K562 (cell line): ENCODE measurements around the gene NAT9. TPM values are rescaled to one million over a fixed set of nuclear protein-coding genes. Genes with fewer than 3 reads are reported as not detected.

ENCODE experiments used
- CBX2 ChIP-seq: fragments of 200-600 bp; sonication (generic); IDR thresholded peaks from one replicate; pipeline ENCODE4 v1.6.1; 2012; ENCODE audit warnings: mild to moderate bottlenecking, low read length, inconsistent platforms; ENCODE audit not compliant: insufficient read depth, poor library complexity, severe bottlenecking
- CXXC5 ChIP-seq: fragments of 250-450 bp; sonication (Bioruptor Pico); IDR thresholded peaks from 2 replicates; pipeline ENCODE4 v1.8.0; 2022; ENCODE audit warnings: inconsistent platforms, mild to moderate bottlenecking, moderate library complexity
- DMBX1 ChIP-seq: fragments of 250-450 bp; sonication (Bioruptor Pico); IDR thresholded peaks from 2 replicates; pipeline ENCODE4 v1.8.0; 2022; ENCODE audit warnings: inconsistent platforms, mild to moderate bottlenecking, moderate library complexity, borderline replicate concordance
- ETV6 ChIP-seq, 3 experiments: fragments of 150-350 bp in 1 of 3; sonication (generic) in 1 of 3; formaldehyde crosslinking in 1 of 3; IDR thresholded peaks; 2 replicates each; pipeline versions ENCODE4 v1.6.1 to v1.8.0; 2014 to 2022; ENCODE audit warnings: borderline replicate concordance in 2 of 3, low read depth in 2 of 3, antibody characterized with exemption in 1 of 3, low read length in 1 of 3, mild to moderate bottlenecking in 1 of 3, missing genetic modification reagents in 1 of 3
- MAZ ChIP-seq, 2 experiments: fragments of 450-650 bp in 1 of 2; sonication (generic) in 1 of 2; formaldehyde crosslinking; IDR thresholded peaks in 1 of 2; conservative IDR thresholded peaks in 1 of 2; 2 replicates each; pipeline versions ENCODE4 v1.4.0 to v1.5.0; 2020; ENCODE audit warnings: mild to moderate bottlenecking in 1 of 2, missing genetic modification reagents in 1 of 2
- RAD21 ChIP-seq, 2 experiments: fragments of 250-450 bp in 1 of 2; fragments of 450-650 bp in 1 of 2; sonication (Bioruptor Pico) in 1 of 2; formaldehyde crosslinking in 1 of 2; IDR thresholded peaks in 1 of 2; conservative IDR thresholded peaks in 1 of 2; 2 replicates each; pipeline versions ENCODE4 v1.4.0 to v1.8.0; 2020 to 2022; ENCODE audit warnings: mild to moderate bottlenecking in 2 of 2, moderate library complexity in 1 of 2
- RCOR1 ChIP-seq, 2 experiments: IDR thresholded peaks; 2 replicates each; pipeline ENCODE4 v1.6.1; 2012; ENCODE audit warnings: low read depth in 2 of 2, low read length in 2 of 2, borderline replicate concordance in 1 of 2, improper control_type of control experiment in 1 of 2
- SIX5 ChIP-seq, 2 experiments: IDR thresholded peaks; 2 replicates each; pipeline ENCODE4 v1.6.1; 2011; ENCODE audit warnings: low read length in 2 of 2, borderline replicate concordance in 1 of 2, low read depth in 1 of 2, mild to moderate bottlenecking in 1 of 2, moderate library complexity in 1 of 2; ENCODE audit not compliant: insufficient read depth in 1 of 2
- SOX6 ChIP-seq: fragments of 450-650 bp; IDR thresholded peaks from 2 replicates; pipeline ENCODE4 v1.6.1; 2014; ENCODE audit warnings: mild to moderate bottlenecking
- TCF3 ChIP-seq: sonication (generic); formaldehyde crosslinking; IDR thresholded peaks from 2 replicates; pipeline ENCODE4 v1.4.0; 2020; ENCODE audit warnings: mild to moderate bottlenecking, missing genetic modification reagents
- ZNF263 ChIP-seq: sonication (generic); formaldehyde crosslinking; IDR thresholded peaks from 2 replicates; pipeline ENCODE4 v1.8.0; 2022; ENCODE audit warnings: mild to moderate bottlenecking, missing genetic modification reagents, borderline replicate concordance
- ZNF57 ChIP-seq: fragments of 450-650 bp; formaldehyde crosslinking; IDR thresholded peaks from 2 replicates; pipeline ENCODE4 v1.4.0; 2020; ENCODE audit warnings: mild to moderate bottlenecking, moderate library complexity
- ZNF766 ChIP-seq: fragments of 200-800 bp; sonication (Bioruptor generic); conservative IDR thresholded peaks from 2 replicates; pipeline ENCODE4 v1.6.1; 2016; ENCODE audit warnings: missing genetic modification characterization, missing compliant biosample characterization
- polyA plus RNA-seq, 8 experiments: library from polyadenylated mRNA; depleted of rRNA in 4 of 8; stranded (reverse) in 5 of 8; unstranded in 3 of 8; fragments of >200 nt; fragmentation: Nextera tagmentation in 2 of 8; fragmentation: Illumina TruSeq in 1 of 8; extraction: Ambion mirVana in 2 of 8; extraction: Trizol in 1 of 8; gene quantifications; 2 replicates each; pipeline versions ENCODE4 v1.2.1 to v1.2.3, GENCODE V29; 2011 to 2014; ENCODE audit warnings: inconsistent platforms in 1 of 8, missing spikeins in 1 of 8
- total RNA-seq, 7 experiments: library from RNA; depleted of rRNA in 6 of 7; stranded (reverse); fragments of >200 nt in 6 of 7; fragmentation: Illumina TruSeq in 2 of 7; extraction: Trizol in 2 of 7; gene quantifications; 2 replicates each; pipeline versions ENCODE4 v1.2.1 to v1.2.3, GENCODE V29; 2011 to 2021; ENCODE audit warnings: low replicate concordance in 1 of 7
- TF ChIP-seq, protein P1 (sequence below): fragments of 450-650 bp; IDR thresholded peaks from 2 replicates; pipeline ENCODE4 v1.6.1; 2016; ENCODE audit warnings: low read depth, mild to moderate bottlenecking, moderate library complexity
- TF ChIP-seq, protein P2 (sequence below), 2 experiments: fragments of 450-650 bp; formaldehyde crosslinking in 1 of 2; IDR thresholded peaks; 2 replicates each; pipeline versions ENCODE4 v1.4.0 to v1.6.1; 2014 to 2020; ENCODE audit warnings: mild to moderate bottlenecking in 2 of 2, borderline replicate concordance in 1 of 2, low read depth in 1 of 2
- TF ChIP-seq, protein P3 (sequence below): sonication (generic); formaldehyde crosslinking; IDR thresholded peaks from 2 replicates; pipeline ENCODE4 v1.8.0; 2022; ENCODE audit warnings: missing genetic modification reagents, mild to moderate bottlenecking, moderate library complexity, borderline replicate concordance

The NAT9 gene
- total and polyA plus RNA-seq, 9 of the 15 experiments (the other 6 are each of a cell fraction or from before 2014, with no cell fraction given), result 4.2 to 63.6 (median 40.8) TPM

DNA sequence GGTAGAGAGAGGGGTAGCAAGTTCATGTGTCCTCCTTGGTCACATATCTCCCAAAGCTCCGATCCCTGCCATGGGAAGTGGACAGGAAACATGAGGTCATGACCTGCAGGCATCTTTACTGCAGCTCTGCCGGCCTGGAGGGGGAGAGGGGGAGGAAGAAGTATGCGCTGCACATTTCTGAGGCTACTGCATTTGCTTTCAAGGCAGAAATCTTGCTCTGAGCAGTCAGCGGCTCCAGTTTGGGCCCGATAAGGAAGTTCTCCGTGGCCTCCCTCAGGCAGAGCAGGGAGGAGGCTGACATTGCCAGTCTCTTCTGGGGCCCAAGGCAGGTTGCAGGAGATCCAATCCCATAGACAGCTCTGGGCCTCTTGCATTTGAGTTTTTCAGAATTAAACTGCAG, 29.2 kb downstream of the NAT9 start (continued):
- TF ChIP-seq RCOR1 (IDR thresholded peaks at IDR 0.05; ENCODE audit: borderline replicate concordance in 1 of 2, low read depth in 2 of 2, low read length in 2 of 2), result peak in 1 of 2 experiments; percentile 89; a peak in 2 of 4 replicates
- TF ChIP-seq SIX5 (IDR thresholded peaks at IDR 0.05; ENCODE audit: borderline replicate concordance in 1 of 2, insufficient read depth in 1 of 2, low read depth in 1 of 2, low read length in 2 of 2), result no peak
- TF ChIP-seq, protein P1, sequence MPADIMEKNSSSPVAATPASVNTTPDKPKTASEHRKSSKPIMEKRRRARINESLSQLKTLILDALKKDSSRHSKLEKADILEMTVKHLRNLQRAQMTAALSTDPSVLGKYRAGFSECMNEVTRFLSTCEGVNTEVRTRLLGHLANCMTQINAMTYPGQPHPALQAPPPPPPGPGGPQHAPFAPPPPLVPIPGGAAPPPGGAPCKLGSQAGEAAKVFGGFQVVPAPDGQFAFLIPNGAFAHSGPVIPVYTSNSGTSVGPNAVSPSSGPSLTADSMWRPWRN, result no peak
- peak in 1 of 2 experiments; percentile 17; a peak in 1 of 4 replicates for TF ChIP-seq ETV6 (IDR thresholded peaks at IDR 0.05; ENCODE audit: borderline replicate concordance in 1 of 2, low read depth in 2 of 2, low read length in 1 of 2)
- TF ChIP-seq ETV6 (CRISPR knock-in tag; IDR thresholded peaks at IDR 0.05; ENCODE audit: borderline replicate concordance), result no peak
- TF ChIP-seq DMBX1 (CRISPR knock-in tag), result peak; percentile 65; the same call in 1 of the 2 replicates
- TF ChIP-seq ZNF57 (CRISPR knock-in tag), result no peak
- no peak for TF ChIP-seq CBX2
- TF ChIP-seq ZNF263 (CRISPR knock-in tag), result peak; percentile 55; the same call in 1 of the 2 replicates
- TF ChIP-seq, protein P2, sequence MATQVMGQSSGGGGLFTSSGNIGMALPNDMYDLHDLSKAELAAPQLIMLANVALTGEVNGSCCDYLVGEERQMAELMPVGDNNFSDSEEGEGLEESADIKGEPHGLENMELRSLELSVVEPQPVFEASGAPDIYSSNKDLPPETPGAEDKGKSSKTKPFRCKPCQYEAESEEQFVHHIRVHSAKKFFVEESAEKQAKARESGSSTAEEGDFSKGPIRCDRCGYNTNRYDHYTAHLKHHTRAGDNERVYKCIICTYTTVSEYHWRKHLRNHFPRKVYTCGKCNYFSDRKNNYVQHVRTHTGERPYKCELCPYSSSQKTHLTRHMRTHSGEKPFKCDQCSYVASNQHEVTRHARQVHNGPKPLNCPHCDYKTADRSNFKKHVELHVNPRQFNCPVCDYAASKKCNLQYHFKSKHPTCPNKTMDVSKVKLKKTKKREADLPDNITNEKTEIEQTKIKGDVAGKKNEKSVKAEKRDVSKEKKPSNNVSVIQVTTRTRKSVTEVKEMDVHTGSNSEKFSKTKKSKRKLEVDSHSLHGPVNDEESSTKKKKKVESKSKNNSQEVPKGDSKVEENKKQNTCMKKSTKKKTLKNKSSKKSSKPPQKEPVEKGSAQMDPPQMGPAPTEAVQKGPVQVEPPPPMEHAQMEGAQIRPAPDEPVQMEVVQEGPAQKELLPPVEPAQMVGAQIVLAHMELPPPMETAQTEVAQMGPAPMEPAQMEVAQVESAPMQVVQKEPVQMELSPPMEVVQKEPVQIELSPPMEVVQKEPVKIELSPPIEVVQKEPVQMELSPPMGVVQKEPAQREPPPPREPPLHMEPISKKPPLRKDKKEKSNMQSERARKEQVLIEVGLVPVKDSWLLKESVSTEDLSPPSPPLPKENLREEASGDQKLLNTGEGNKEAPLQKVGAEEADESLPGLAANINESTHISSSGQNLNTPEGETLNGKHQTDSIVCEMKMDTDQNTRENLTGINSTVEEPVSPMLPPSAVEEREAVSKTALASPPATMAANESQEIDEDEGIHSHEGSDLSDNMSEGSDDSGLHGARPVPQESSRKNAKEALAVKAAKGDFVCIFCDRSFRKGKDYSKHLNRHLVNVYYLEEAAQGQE (IDR thresholded peaks at IDR 0.05; ENCODE audit: borderline replicate concordance), result peak; percentile 19; the same call in 1 of the 2 replicates
- TF ChIP-seq, protein P2 (CRISPR knock-in tag; IDR thresholded peaks at IDR 0.05; ENCODE audit: low read depth), result no peak
- TF ChIP-seq, protein P3, sequence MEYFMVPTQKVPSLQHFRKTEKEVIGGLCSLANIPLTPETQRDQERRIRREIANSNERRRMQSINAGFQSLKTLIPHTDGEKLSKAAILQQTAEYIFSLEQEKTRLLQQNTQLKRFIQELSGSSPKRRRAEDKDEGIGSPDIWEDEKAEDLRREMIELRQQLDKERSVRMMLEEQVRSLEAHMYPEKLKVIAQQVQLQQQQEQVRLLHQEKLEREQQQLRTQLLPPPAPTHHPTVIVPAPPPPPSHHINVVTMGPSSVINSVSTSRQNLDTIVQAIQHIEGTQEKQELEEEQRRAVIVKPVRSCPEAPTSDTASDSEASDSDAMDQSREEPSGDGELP (CRISPR knock-in tag), result peak; percentile 14; the same call in 1 of the 2 replicates
- peak; percentile 48 for TF ChIP-seq CXXC5 (CRISPR knock-in tag)
- peak; percentile 43 for TF ChIP-seq TCF3 (CRISPR knock-in tag)
- peak in 1 of 2 experiments; percentile 26; a peak in 1 of 4 replicates for TF ChIP-seq MAZ (CRISPR knock-in tag; conservative IDR thresholded peaks at IDR 0.05 in 1 of 2, IDR thresholded peaks at IDR 0.05 in 1 of 2)
- TF ChIP-seq ZNF766 (CRISPR knock-in tag), result 0 out of 2 replicates have a peak, but pooled peaks have one; percentile 41
- TF ChIP-seq RAD21 (CRISPR knock-in tag; conservative IDR thresholded peaks at IDR 0.05 in 1 of 2, IDR thresholded peaks at IDR 0.05 in 1 of 2), result peak in 1 of 2 experiments; percentile 38; a peak in 1 of 4 replicates
- peak; percentile 44; the same call in 1 of the 2 replicates for TF ChIP-seq SOX6
